IPS-20b (cell line): ENCODE results near the gene SUSD3.

ENCODE experiments used
- H3K27ac ChIP-seq: one replicate; pipeline ENCODE4 v1.5.1; 2013; ENCODE audit warnings: low read length
- H3K27me3 ChIP-seq: 2 replicates; pipeline ENCODE4 v1.6.1; 2013; ENCODE audit warnings: mild to moderate bottlenecking, low read length, inconsistent platforms; ENCODE audit not compliant: insufficient read depth
- H3K36me3 ChIP-seq: 2 replicates; pipeline ENCODE4 v1.6.1; 2013; ENCODE audit warnings: low read depth, mild to moderate bottlenecking, inconsistent platforms, low read length, moderate library complexity; ENCODE audit not compliant: insufficient read depth
- H3K4me1 ChIP-seq: 2 replicates; pipeline ENCODE4 v1.6.1; 2013; ENCODE audit warnings: mild to moderate bottlenecking, control low read depth, inconsistent platforms, low read length, moderate library complexity; ENCODE audit not compliant: insufficient read depth
- H3K4me3 ChIP-seq: 2 replicates; pipeline ENCODE4 v1.5.1; 2013; ENCODE audit warnings: mild to moderate bottlenecking, low read length, inconsistent platforms
- H3K9ac ChIP-seq: 2 replicates; pipeline ENCODE4 v1.6.1; 2013; ENCODE audit warnings: low read depth, mild to moderate bottlenecking, inconsistent platforms, low read length, moderate library complexity
- H3K9me3 ChIP-seq: 2 replicates; pipeline ENCODE4 v1.6.1; 2013; ENCODE audit warnings: mild to moderate bottlenecking, low read depth, low read length, inconsistent platforms; ENCODE audit not compliant: insufficient read depth

SUSD3 gene

DNA sequence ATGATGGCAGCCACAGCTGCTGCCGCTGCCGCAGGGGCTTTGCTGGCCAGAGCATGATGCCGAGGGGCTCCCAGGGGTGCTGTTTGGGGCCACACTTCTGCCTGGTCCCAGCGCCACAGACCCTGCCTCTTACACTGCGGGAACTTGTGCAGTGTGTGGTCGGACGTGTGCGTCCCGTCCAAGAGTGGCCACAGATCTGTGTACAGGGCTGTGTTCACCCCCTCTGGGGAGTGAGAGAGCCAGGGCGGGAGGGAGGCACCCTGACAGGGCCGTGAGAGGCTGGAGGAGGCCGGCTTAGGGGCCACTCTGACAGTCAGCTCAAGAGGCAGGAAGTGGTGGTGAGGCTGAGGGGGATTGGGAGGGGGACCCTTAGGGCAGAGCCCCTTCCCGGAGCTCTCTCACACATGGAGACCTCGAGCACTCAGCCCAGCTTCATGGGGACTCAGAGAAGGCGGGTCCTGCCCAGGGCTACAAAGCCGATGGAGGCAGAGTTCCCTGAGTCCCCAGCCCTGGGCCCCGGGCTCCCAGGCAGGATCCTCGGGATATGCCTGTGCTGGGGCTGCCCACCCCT lies 24.4 kb downstream of the SUSD3 start:
- H3K36me3 ChIP-seq: no peaks in the 10 kb centered on the region
- H3K4me3 ChIP-seq: no peak overlapping the region
- no peaks in the 10 kb centered on the region for H3K27me3 ChIP-seq
- H3K9ac ChIP-seq: no peak overlapping the region
- no peaks in the 10 kb centered on the region for H3K4me1 ChIP-seq
- H3K9me3 ChIP-seq: no peaks in the 10 kb centered on the region; the same call in 1 of the 2 replicates
- H3K27ac ChIP-seq: no peak overlapping the region

GRCh38 chr9:93083592-93084470 lies 25.3 kb downstream of the SUSD3 start:
- Histone ChIP-seq H3K9ac (no peak overlapping the region), H3K4me1 (no peaks in the 10 kb centered on the region), H3K27me3 (no peaks in the 10 kb centered on the region), H3K9me3 (no peaks in the 10 kb centered on the region; the same call in 1 of the 2 replicates), H3K36me3 (no peaks in the 10 kb centered on the region), H3K27ac (no peak overlapping the region), H3K4me3 (no peak overlapping the region)

DNA sequence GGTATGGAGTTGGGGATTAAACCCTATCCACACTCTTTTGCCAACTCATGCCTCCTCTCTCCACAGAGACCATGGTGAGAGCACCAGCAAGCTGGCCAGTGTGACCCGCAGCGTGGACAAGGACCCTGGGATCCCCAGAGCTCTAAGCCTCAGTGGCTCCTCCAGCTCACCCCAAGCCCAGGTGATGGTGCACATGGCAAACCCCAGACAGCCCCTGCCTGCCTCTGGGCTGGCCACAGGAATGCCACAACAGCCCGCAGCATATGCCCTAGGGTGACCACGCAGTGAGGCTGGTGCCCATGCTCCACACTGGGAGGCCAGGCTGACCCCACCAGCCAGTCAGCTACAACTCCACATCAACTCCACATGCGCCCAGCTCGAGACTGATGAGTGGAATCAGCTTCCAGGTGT lies 26.0 kb downstream of the SUSD3 start:
- no peak overlapping the region for H3K9ac ChIP-seq
- no peaks in the 10 kb centered on the region for H3K4me1 ChIP-seq
- H3K27me3 ChIP-seq: no peaks in the 10 kb centered on the region
- no peak overlapping the region for H3K27ac ChIP-seq
- H3K4me3 ChIP-seq: no peak overlapping the region
- no peaks in the 10 kb centered on the region for H3K36me3 ChIP-seq
- no peaks in the 10 kb centered on the region; the same call in 1 of the 2 replicates for H3K9me3 ChIP-seq

DNA sequence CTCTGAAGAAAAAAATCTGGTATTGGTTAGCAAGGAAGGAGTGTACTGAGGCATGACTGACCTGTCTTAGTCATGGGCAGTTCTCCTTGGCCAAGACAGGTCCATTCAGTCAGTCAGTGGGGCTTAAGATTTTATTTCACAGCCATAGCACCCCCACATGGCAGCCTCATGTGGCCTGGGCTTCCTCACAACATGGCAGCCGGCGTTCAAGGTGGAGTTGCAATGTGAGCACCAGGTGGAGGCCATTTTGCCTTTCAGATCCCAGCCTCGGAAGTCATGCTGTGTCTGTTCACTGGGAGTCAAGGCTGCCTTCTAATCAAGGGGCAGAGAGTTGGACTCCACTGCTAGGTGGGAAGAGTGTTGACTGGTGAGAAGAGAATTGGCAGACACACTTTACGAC lies 27.2 kb downstream of the SUSD3 start:
- Histone ChIP-seq H3K9me3 (no peaks in the 10 kb centered on the region; the same call in 1 of the 2 replicates), H3K36me3 (no peaks in the 10 kb centered on the region), H3K4me1 (no peaks in the 10 kb centered on the region), H3K27ac (no peak overlapping the region), H3K9ac (no peak overlapping the region), H3K4me3 (no peak overlapping the region), H3K27me3 (no peaks in the 10 kb centered on the region)

DNA sequence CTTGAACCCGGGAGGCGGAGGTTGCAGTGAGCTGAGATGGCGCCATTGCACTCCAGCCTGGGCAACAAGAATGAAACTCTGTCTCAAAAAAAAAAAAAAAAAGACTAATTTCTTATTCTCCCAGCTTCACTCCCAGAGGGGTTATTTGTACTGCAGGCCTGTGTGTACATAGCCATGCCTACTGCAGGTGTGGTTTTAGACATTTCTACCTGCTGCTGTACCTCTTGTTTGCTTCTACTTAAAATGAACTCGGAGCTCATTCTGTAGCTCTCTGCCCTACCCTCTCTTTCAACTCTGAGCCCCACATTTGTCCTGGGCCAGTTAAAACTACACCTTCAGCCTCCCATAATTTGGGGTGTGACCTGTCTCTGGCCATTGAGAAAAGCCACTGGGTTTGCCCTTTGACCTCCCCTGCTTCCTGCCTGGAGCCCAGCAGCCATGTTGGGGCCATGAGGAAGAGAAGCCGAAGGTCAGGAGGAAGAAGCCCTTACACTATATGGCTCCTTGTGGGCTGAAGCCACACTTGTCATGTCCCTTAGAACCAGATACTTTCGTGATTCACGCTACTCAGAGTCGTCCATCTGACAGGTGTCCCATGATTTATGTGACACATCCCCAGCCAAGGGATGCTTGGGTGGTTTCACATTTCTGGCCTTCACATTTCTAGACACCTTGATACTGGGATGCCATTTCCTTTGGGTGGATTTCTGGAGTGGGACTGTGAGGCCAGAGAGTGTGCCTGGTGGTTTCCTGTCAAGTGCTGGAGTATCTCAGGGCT lies 28.1 kb downstream of the SUSD3 start:
- no peaks in the 10 kb centered on the region; the same call in 1 of the 2 replicates for H3K9me3 ChIP-seq
- H3K4me1 ChIP-seq: no peaks in the 10 kb centered on the region
- no peaks in the 10 kb centered on the region for H3K36me3 ChIP-seq
- H3K27me3 ChIP-seq: no peaks in the 10 kb centered on the region
- no peak overlapping the region for H3K9ac ChIP-seq
- no peak overlapping the region for H3K27ac ChIP-seq
- no peak overlapping the region for H3K4me3 ChIP-seq

DNA sequence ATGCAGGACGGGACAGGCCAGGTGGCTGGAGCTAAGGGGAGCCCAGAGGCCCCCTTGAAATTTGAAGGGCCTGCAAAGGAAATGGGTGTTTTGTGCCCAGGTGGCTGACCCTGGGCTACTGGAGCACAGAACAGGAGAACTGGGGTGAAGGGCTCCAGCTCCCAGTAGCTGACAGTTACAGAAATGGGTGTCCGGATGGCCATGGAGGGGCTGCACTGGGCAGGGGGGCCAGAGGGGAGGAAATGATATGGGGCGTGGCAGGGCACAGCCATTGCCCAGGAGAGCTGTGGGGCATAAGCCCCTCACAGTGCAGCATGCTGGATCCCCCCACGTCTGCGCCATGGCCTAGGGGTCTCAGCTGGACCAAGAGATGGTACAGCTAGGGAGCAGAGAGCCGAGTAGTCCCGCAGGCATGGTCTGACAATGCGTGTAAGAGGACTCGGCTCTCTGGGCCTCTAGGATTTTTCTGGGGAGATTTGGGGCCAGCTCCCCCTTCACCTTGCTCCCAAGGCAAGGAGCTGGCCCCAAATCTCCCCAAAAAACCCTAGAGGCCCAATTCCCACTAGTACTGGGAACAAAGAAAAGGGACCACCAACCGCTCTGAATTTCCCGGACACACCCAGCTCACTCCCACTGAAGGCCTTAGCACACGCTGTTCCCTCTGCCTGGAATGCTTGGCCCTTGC lies 29.6 kb downstream of the SUSD3 start:
- Histone ChIP-seq H3K9ac (no peak overlapping the region), H3K27me3 (no peaks in the 10 kb centered on the region), H3K27ac (no peak overlapping the region), H3K4me3 (no peak overlapping the region), H3K4me1 (no peaks in the 10 kb centered on the region), H3K9me3 (no peaks in the 10 kb centered on the region; the same call in 1 of the 2 replicates), H3K36me3 (no peaks in the 10 kb centered on the region)

DNA sequence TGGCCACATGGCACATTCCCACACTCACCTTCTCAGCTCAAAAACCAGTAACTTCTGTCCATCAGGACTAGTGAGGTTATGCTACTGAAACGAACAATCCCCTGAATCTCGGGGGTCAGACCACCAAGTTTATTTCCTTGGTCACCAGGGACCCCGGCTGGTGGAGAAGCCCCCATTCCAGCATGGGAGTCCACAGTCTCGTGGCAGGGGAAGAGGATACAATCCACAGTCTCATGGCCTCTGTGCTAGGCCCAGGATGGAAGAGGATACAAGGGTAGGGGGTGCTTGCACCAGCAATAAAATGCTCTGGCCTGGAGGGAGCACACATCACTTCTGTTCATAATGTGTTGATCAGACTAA lies 30.1 kb downstream of the SUSD3 start:
- Histone ChIP-seq H3K27me3 (no peaks in the 10 kb centered on the region), H3K9ac (no peak overlapping the region), H3K4me3 (no peak overlapping the region), H3K36me3 (no peaks in the 10 kb centered on the region), H3K4me1 (no peaks in the 10 kb centered on the region), H3K27ac (no peak overlapping the region), H3K9me3 (no peaks in the 10 kb centered on the region; the same call in 1 of the 2 replicates)

DNA sequence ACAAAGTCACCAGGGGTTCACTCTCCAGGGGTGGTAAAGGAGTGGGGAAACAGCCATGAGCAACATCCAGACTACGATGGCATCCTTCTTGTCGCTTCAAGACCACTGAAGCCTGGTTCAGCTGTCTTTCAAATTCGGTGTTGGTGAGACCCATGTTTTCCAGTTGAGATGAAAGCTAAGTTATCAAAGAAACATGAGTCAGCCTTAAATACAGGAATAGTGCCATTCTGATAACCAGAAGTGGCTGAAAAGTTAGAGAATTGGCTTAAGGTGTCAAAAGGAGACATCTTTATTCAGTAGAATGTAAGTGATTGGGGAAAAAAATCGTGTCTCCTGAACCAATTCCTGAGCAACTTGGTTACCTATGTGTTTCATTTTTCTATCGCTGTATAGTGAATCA lies 30.5 kb downstream of the SUSD3 start:
- no peaks in the 10 kb centered on the region; the same call in 1 of the 2 replicates for H3K9me3 ChIP-seq
- H3K4me1 ChIP-seq: no peaks in the 10 kb centered on the region
- H3K27ac ChIP-seq: no peak overlapping the region
- no peaks in the 10 kb centered on the region for H3K36me3 ChIP-seq
- H3K27me3 ChIP-seq: no peaks in the 10 kb centered on the region
- no peak overlapping the region for H3K4me3 ChIP-seq
- no peak overlapping the region for H3K9ac ChIP-seq

- H3K27me3 ChIP-seq: no peaks in the 10 kb centered on the region
- H3K36me3 ChIP-seq: no peaks in the 10 kb centered on the region
- H3K4me3 ChIP-seq: no peak overlapping the region
- no peaks in the 10 kb centered on the region; the same call in 1 of the 2 replicates for H3K9me3 ChIP-seq
- H3K9ac ChIP-seq: no peak overlapping the region
- H3K4me1 ChIP-seq: no peaks in the 10 kb centered on the region
- H3K27ac ChIP-seq: no peak overlapping the region
These were observed 31.0 kb downstream of the SUSD3 start for GRCh38 chr9:93089481-93089991.

- H3K27ac ChIP-seq: no peak overlapping the region
- no peak overlapping the region for H3K4me3 ChIP-seq
- H3K4me1 ChIP-seq: no peaks in the 10 kb centered on the region
- no peaks in the 10 kb centered on the region for H3K27me3 ChIP-seq
- H3K9me3 ChIP-seq: no peaks in the 10 kb centered on the region; the same call in 1 of the 2 replicates
- H3K36me3 ChIP-seq: no peaks in the 10 kb centered on the region
- no peak overlapping the region for H3K9ac ChIP-seq
These were observed 31.7 kb downstream of the SUSD3 start for GRCh38 chr9:93090091-93090655.

DNA sequence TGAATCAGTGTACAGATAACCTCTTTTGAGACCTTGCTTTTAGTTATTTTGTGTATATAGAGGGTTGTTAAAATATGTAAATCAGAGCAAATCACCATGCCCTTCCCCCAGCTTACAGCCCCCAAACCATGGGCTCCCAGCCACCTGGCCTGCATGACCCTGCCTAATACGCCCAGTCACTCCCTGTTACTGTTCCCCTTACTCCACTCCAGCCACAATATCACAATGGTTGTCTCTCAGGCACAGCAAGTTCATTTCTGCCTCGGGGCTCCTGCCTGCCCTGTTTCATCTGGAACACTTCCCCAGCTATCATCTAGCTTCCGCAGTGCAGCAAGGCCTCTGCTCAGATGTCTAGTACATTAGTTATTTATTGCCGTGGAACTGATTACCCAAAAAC lies 32.6 kb downstream of the SUSD3 start:
- H3K9ac ChIP-seq: no peak overlapping the region
- no peak overlapping the region for H3K4me3 ChIP-seq
- H3K36me3 ChIP-seq: no peaks in the 10 kb centered on the region
- H3K27ac ChIP-seq: no peak overlapping the region
- no peaks in the 10 kb centered on the region for H3K27me3 ChIP-seq
- no peaks in the 10 kb centered on the region for H3K4me1 ChIP-seq
- H3K9me3 ChIP-seq: no peaks in the 10 kb centered on the region; the same call in 1 of the 2 replicates
